Myocyte (in vitro differentiated cells): ENCODE measurements around the gene P2RX6. TPM values are rescaled to one million over a fixed set of nuclear protein-coding genes. Genes with fewer than 3 reads are reported as not detected.
A peak's percentile ranks its signal among the peaks of the same experiment; 100 is the strongest.

Source experiments
- DNase-seq: peaks from one replicate; pipeline ENCODE4 v3.0.0-alpha.2; 2012; ENCODE audit warnings: low read depth
- microRNA counts: library from miRNA; unstranded; fragments of <30 nt; microRNA quantifications from one replicate; lab custom pipeline; 2016
- microRNA-seq: library from miRNA; unstranded; fragments of <30 nt; microRNA quantifications from one replicate; pipeline ENCODE4, GENCODE V29; 2016
- total RNA-seq: library from RNA; depleted of rRNA; stranded (reverse); fragments of >200 nt; gene quantifications from 2 replicates; pipeline ENCODE4 v1.2.3, GENCODE V29; 2014

Gene P2RX6
- total RNA-seq, 1 donor from 2014 or later = 72.8 TPM

DNA sequence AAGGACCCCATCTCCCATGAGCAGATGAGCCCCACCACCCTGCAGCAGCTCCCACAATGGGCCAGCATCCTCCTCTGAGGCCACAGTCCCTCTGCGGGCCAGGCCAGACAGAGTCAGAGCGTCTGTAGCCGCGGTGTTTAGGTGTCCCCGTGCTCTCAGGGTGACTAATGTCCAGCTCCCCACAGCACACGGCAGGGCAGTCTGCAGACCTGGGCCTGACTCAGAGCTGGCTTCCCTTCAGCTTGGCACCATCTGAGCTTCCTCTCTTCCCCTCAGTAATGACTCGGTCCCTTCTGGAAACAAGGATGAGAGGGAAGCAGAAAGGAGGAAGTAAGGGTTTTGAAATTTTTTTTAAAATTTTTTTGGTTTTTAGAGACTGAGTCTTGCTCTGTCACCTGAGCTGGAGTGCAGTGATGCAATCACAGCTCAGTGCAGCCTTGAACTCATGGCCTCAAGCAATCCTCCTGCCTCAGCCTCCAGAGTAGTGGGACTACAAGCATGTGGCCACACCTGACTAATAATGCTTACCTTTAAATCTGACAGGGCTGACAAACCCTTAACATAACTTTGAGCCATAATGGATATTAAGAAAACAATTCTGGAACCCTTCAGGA lies 59.2 kb downstream of the P2RX6 start:
- DNase-seq = peak; percentile 78

DNA sequence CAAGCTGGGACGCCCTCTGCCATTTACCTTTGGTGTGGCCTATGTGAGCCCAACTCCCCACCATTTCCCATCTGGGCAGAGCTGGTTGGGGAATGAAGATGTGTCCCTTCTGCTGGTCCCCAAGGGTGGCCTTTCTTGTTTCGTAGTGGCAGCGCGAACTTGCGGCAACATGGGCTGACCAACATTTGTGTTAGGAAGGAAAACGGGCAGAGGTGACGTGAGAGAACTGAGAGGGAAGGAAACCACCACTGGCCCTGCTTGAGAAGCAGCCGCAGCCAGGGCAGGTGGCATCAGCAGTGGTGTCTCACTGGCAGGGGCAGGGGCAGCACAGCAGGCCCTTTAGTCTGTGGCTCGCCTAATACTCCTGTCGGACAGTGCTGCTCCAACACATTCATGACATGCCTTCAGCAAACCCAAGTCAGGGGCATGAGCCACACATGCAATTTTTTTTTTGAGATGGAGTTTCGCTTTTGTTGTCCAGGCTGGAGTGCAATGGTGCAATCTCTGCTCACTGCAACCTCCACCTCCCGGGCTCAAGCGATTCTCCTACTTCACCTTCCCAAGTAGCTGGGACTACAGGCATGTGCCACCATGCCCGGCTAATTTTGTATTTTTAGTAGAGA lies 60.7 kb downstream of the P2RX6 start:
- DNase-seq = no peak

DNA sequence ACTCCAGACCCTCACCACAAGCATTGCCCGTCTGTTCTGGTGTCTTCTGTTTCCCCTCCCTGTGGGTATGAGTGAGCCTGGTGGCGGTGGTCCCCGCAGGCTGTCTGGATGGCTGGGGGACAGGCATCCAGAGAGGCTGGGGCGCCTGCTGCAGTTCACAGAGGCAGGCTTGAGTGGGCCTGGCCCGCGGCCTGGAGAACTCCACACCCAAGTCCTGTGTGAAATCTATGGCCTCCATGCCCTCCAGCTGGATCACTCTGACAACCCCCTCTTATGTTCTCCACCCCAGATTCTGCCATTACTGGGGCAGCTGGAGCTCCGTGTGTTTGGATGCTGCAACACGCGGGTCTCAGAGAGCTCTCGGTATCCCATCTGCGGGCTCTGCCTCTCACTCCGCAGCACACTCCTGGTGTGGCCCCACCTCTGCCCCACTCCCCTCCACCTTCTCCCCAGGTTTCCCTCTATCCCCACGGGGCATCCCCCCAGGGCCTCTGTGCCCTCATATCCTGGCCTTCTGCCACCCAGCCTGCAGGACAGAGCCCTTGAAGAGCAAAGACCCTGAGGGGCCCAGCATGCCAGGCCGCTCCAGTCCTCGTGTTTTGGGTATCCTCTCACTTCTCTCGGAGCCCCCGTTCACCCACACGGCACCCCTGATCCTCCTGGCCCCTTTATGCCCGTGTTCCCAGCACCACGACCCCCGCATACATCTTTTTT lies 62.1 kb downstream of the P2RX6 start:
- DNase-seq = no peak

MicroRNAs within 50 kb of the gene (microRNA counts, 767-probe panel; counts per million panel counts)
- not detected for microRNA hsa-miR-649 (lab: Ali Mortazavi, UCI)

Small RNA genes within 50 kb of the gene (microRNA-seq; reads per million reads assigned to microRNA genes)
- gene MIR649 = not detected

Other genes with a start within 250 kb of the P2RX6 start
- gene SERPIND1, start 241.1 kb upstream of the P2RX6 start, total RNA-seq = not detected in 2 replicates
- 41.7 and 48.4 TPM in 2 replicates for gene PI4KA, start 156.4 kb upstream of the P2RX6 start, total RNA-seq
- 15.1 and 19.1 TPM in 2 replicates for gene SNAP29, start 156.2 kb upstream of the P2RX6 start, total RNA-seq
- gene CRKL, start 97.8 kb upstream of the P2RX6 start, total RNA-seq = 48.5 and 52.6 TPM in 2 replicates
- 0.13 TPM in 1 of 2 replicates, not detected in the other for gene AIFM3, start 47.9 kb upstream of the P2RX6 start, total RNA-seq
- 51.8 and 54.3 TPM in 2 replicates for gene LZTR1, start 32.9 kb upstream of the P2RX6 start, total RNA-seq
- gene THAP7, start 13.0 kb upstream of the P2RX6 start, total RNA-seq = 56.5 and 60.0 TPM in 2 replicates
- 0.70 and 1.3 TPM in 2 replicates for gene SLC7A4, start 17.4 kb downstream of the P2RX6 start, total RNA-seq
- gene LRRC74B, start 30.8 kb downstream of the P2RX6 start, total RNA-seq = 0.08 and 0.88 TPM in 2 replicates